Smooth muscle cell (in vitro differentiated cells): ENCODE data around the gene ZAP70. TPM values are rescaled to one million over a fixed set of nuclear protein-coding genes. Genes with fewer than 3 reads are reported as not detected.

Source experiments
- DNase-seq: peaks from one replicate; lab custom pipeline; 2025; ENCODE audit not compliant: unreplicated experiment; lab: John Stamatoyannopoulos, UW
- H2AFZ ChIP-seq: fragments of 200-600 bp; sonication (generic); 2 replicates; pipeline ENCODE4 v1.6.0; 2016; ENCODE audit warnings: antibody characterized with exemption, low read depth, mild to moderate bottlenecking
- H3F3A ChIP-seq: fragments of 200-600 bp; sonication (generic); 2 replicates; pipeline ENCODE4 v1.6.0; 2017; ENCODE audit warnings: antibody characterized with exemption, low read depth
- H3K27ac ChIP-seq: fragments of 200-600 bp; sonication (generic); 2 replicates; pipeline ENCODE4 v1.5.1; 2016; ENCODE audit warnings: low read depth, mild to moderate bottlenecking
- H3K27me3 ChIP-seq: fragments of 200-600 bp; sonication (generic); 2 replicates; pipeline ENCODE4 v1.6.1; 2016; ENCODE audit warnings: low read depth, mild to moderate bottlenecking
- H3K36me3 ChIP-seq: fragments of 200-600 bp; sonication (generic); 2 replicates; pipeline ENCODE4 v1.5.1; 2016; ENCODE audit warnings: low read depth
- H3K4me1 ChIP-seq: fragments of 200-600 bp; sonication (generic); 2 replicates; pipeline ENCODE4 v1.5.1; 2016; ENCODE audit warnings: low read depth
- H3K4me2 ChIP-seq: fragments of 200-600 bp; sonication (generic); 2 replicates; pipeline ENCODE4 v1.6.0; 2016; ENCODE audit warnings: mild to moderate bottlenecking
- H3K4me3 ChIP-seq: fragments of 200-600 bp; sonication (generic); 2 replicates; pipeline ENCODE4 v1.5.1; 2016; ENCODE audit warnings: mild to moderate bottlenecking
- H3K79me2 ChIP-seq: fragments of 200-600 bp; sonication (generic); 2 replicates; pipeline ENCODE4 v1.6.0; 2016; ENCODE audit warnings: low read depth, mild to moderate bottlenecking
- H3K9ac ChIP-seq: fragments of 200-600 bp; sonication (generic); 2 replicates; pipeline ENCODE4 v1.6.0; 2016; ENCODE audit warnings: low read depth
- H3K9me3 ChIP-seq: fragments of 200-600 bp; sonication (generic); replicated peaks from 2 replicates; pipeline ENCODE4 v1.5.1; 2016; ENCODE audit warnings: low read depth
- H4K20me1 ChIP-seq: fragments of 200-600 bp; sonication (generic); 2 replicates; pipeline ENCODE4 v1.6.0; 2016; ENCODE audit warnings: low read depth
- WGBS: methylation state at CpG from one replicate; pipeline ENCODE4 v1.1.7; 2016; ENCODE audit warnings: low lambda C conversion rate; 5-methylcytosine and 5-hydroxymethylcytosine counted together
- polyA plus RNA-seq: library from polyadenylated mRNA; unstranded; fragments of >200 nt; fragmentation: Nextera tagmentation; extraction: Ambion mirVana; gene quantifications from 2 replicates; pipeline ENCODE4 v1.2.1, GENCODE V29; 2016
- total RNA-seq: library from RNA; depleted of rRNA; stranded (reverse); fragments of >200 nt; gene quantifications from 2 replicates; pipeline ENCODE4 v1.2.3, GENCODE V29; 2014
- TF ChIP-seq, protein P1 (sequence below): fragments of 200-600 bp; sonication (generic); IDR thresholded peaks from 2 replicates; pipeline ENCODE4 v1.5.1; 2017; ENCODE audit warnings: borderline replicate concordance, mild to moderate bottlenecking, antibody characterized with exemption; ENCODE audit not compliant: insufficient read depth, poor library complexity, severe bottlenecking

The ZAP70 gene
- total and polyA plus RNA-seq, 2 experiments from 2014 or later = 0.24 to 0.40 TPM

GRCh38 chr2:97703741-97704140 lies 9.6 kb upstream of the ZAP70 start:
- Histone ChIP-seq H4K20me1 (no peaks in the 10 kb centered on the region), H3K36me3 (no peaks in the 10 kb centered on the region), H3K9ac (no peak overlapping the region), H3K9me3 (no peaks in the 10 kb centered on the region), H3K4me3 (no peak overlapping the region), H3K4me2 (no peak overlapping the region), H2AFZ (no peak overlapping the region), H3F3A (no peaks in the 10 kb centered on the region), H3K27ac (no peak overlapping the region), H3K27me3 (no peaks in the 10 kb centered on the region), H3K79me2 (no peaks in the 10 kb centered on the region), H3K4me1 (no peaks in the 10 kb centered on the region)
- WGBS = 86% methylated on average over 3 of the region's 3 CpGs
- TF ChIP-seq, protein P1, sequence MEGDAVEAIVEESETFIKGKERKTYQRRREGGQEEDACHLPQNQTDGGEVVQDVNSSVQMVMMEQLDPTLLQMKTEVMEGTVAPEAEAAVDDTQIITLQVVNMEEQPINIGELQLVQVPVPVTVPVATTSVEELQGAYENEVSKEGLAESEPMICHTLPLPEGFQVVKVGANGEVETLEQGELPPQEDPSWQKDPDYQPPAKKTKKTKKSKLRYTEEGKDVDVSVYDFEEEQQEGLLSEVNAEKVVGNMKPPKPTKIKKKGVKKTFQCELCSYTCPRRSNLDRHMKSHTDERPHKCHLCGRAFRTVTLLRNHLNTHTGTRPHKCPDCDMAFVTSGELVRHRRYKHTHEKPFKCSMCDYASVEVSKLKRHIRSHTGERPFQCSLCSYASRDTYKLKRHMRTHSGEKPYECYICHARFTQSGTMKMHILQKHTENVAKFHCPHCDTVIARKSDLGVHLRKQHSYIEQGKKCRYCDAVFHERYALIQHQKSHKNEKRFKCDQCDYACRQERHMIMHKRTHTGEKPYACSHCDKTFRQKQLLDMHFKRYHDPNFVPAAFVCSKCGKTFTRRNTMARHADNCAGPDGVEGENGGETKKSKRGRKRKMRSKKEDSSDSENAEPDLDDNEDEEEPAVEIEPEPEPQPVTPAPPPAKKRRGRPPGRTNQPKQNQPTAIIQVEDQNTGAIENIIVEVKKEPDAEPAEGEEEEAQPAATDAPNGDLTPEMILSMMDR = no peak
- no peak for DNase-seq

DNA sequence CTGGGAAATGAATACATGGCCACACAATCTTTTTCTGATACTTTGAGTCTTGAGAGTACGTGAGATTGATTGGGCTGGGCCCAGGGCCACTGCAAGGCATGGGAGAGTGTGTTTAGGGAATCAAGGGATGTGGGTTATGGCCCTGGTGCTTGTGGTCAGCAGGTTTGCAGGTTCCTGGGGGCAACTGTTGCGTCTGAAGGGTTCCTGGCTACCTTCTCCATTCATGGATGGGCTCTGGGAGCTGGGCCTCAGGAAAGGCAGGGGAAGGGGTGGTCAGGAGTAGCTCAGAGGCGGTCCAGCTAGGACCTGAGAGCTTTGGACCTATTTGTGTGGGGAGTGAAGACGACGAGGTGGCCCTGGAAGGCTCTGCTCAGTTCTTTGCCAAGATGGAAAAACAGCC lies 8.4 kb upstream of the ZAP70 start:
- no peaks in the 10 kb centered on the region for H4K20me1 ChIP-seq
- H3K27ac ChIP-seq = no peak overlapping the region
- DNase-seq = no peak
- H3K4me3 ChIP-seq = no peak overlapping the region
- H3K27me3 ChIP-seq = no peaks in the 10 kb centered on the region
- no peak overlapping the region for H3K9ac ChIP-seq
- no peaks in the 10 kb centered on the region for H3K79me2 ChIP-seq
- no peaks in the 10 kb centered on the region for H3F3A ChIP-seq
- no peaks in the 10 kb centered on the region for H3K4me1 ChIP-seq
- 96% methylated on average over 5 of the region's 5 CpGs for WGBS
- TF ChIP-seq, protein P1 = no peak
- H3K4me2 ChIP-seq = no peak overlapping the region
- H2AFZ ChIP-seq = no peak overlapping the region
- H3K9me3 ChIP-seq = no peaks in the 10 kb centered on the region
- no peaks in the 10 kb centered on the region for H3K36me3 ChIP-seq

DNA sequence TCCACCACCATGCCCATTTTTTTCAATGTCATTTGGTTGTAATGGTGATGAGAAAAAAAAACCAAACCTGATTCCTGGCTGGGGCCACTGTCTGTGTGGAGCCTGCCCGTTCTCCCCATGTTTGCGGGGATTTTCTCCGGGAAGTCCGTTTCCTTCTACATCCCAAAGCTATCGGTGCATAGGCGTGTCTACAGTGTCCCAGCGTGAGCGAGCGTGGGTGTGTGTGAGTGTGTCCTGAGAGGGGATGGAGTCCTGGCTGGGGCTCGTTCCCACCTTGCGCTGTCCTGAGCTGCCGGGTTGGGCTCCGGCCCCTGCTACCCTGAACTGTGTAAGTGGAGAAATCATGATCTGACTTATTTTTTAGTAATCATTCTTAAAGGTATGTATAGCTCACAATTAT lies 7.3 kb upstream of the ZAP70 start:
- Histone ChIP-seq H3F3A (no peaks in the 10 kb centered on the region), H3K4me2 (no peak overlapping the region), H3K9ac (no peak overlapping the region), H3K9me3 (no peaks in the 10 kb centered on the region), H4K20me1 (no peaks in the 10 kb centered on the region), H3K79me2 (no peaks in the 10 kb centered on the region), H3K27ac (no peak overlapping the region), H2AFZ (no peak overlapping the region), H3K27me3 (no peaks in the 10 kb centered on the region), H3K4me3 (no peak overlapping the region), H3K4me1 (no peaks in the 10 kb centered on the region), H3K36me3 (no peaks in the 10 kb centered on the region)
- 94% methylated on average over 13 of the region's 13 CpGs for WGBS
- DNase-seq = no peak
- TF ChIP-seq, protein P1 = no peak

GRCh38 chr2:97706708-97707345 lies 6.5 kb upstream of the ZAP70 start:
- H3K9ac ChIP-seq = no peak overlapping the region
- WGBS = 89% methylated on average over 10 of the region's 11 CpGs
- TF ChIP-seq, protein P1 = no peak

More at GRCh38 chr2:97706708-97707345, 6.5 kb upstream of the ZAP70 start:
- no peaks in the 10 kb centered on the region for H3F3A ChIP-seq
- no peaks in the 10 kb centered on the region for H3K79me2 ChIP-seq
- no peak for DNase-seq
- no peaks in the 10 kb centered on the region for H4K20me1 ChIP-seq
- no peak overlapping the region for H3K4me3 ChIP-seq
- H3K27ac ChIP-seq = no peak overlapping the region
- H3K4me2 ChIP-seq = no peak overlapping the region
- no peaks in the 10 kb centered on the region for H3K9me3 ChIP-seq
- no peaks in the 10 kb centered on the region for H3K4me1 ChIP-seq
- no peak overlapping the region for H2AFZ ChIP-seq
- H3K36me3 ChIP-seq = no peaks in the 10 kb centered on the region
- H3K27me3 ChIP-seq = no peaks in the 10 kb centered on the region
